ENCODE data around the gene NRP2. TPM values are rescaled to one million over a fixed set of nuclear protein-coding genes. Genes with fewer than 3 reads are reported as not detected.

NRP2 gene
- total RNA-seq, 1 experiment from 2014 or later = 1.2 TPM

DNA sequence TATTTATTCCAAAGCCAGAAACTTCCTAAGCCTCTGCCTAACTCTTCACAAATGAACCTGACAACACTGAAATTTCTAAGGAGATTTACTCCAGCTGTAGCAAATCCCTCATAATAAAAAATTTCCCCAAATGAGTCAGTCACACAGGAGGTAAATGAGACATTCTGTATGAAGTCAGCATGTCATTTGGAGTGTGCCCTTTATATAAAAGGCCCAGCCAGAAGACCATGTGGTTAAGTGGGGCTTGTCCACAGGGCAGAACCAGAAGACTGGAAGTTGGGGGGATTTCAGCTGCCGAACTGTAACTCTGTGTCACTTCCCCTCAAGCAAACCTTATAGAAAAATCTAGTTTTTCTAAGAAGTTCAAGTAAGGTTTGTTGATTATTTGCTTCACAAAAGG lies 30.2 kb downstream of the NRP2 start:
- H3K9me2 ChIP-seq (ENCODE audit: insufficient read depth) = no peaks in the 10 kb centered on the region
- H2AFZ ChIP-seq (ENCODE audit: low read depth, low read length, poor library complexity, severe bottlenecking) = no peak overlapping the region
- no peaks in the 10 kb centered on the region for H3K36me3 ChIP-seq (ENCODE audit: control insufficient read depth in 1 of 2, insufficient read depth in 2 of 2, low read length in 2 of 2)
- no peaks in the 10 kb centered on the region for H3K79me2 ChIP-seq (ENCODE audit: insufficient read depth, low read length)
- H3K9ac ChIP-seq (ENCODE audit: low read length) = no peak overlapping the region
- ChIA-PET POLR2A (no interaction called here), RAD21 (ENCODE audit: low non-redundant PET in 1 of 2, low total read pairs in 2 of 2, uncharacterized antibody in 2 of 2, unreplicated experiment in 2 of 2) (no interaction called here), CTCF (no interaction called here)
- no peak overlapping the region for H3K27ac ChIP-seq (ENCODE audit: low read depth, low read length)
- ATAC-seq = no peak
- no peaks in the 10 kb centered on the region for H3K9me3 ChIP-seq (ENCODE audit: control insufficient read depth in 1 of 2, insufficient read depth in 1 of 2, low read depth in 1 of 2, low read length in 2 of 2)
- H3K4me2 ChIP-seq (ENCODE audit: low read length) = no peak overlapping the region
- TF ChIP-seq TCF7L2 (IDR thresholded peaks at IDR 0.05; ENCODE audit: borderline replicate concordance, extremely low read depth, insufficient read depth, insufficient read length) (no peak), YY1 (IDR thresholded peaks at IDR 0.05; ENCODE audit: extremely low read depth, insufficient replicate concordance, low read depth, low read length) (no peak), ZNF274 (IDR thresholded peaks at IDR 0.05; ENCODE audit: low read depth, low read length) (no peak), CEBPB (IDR thresholded peaks at IDR 0.05; ENCODE audit: low read depth) (no peak), POLR2AphosphoS5 (IDR thresholded peaks at IDR 0.05; ENCODE audit: low read depth, low read length) (no peak), JUND (IDR thresholded peaks at IDR 0.05) (no peak), ELF1 (IDR thresholded peaks at IDR 0.05; ENCODE audit: borderline replicate concordance, low read depth) (no peak)
- TF ChIP-seq, protein P1, sequence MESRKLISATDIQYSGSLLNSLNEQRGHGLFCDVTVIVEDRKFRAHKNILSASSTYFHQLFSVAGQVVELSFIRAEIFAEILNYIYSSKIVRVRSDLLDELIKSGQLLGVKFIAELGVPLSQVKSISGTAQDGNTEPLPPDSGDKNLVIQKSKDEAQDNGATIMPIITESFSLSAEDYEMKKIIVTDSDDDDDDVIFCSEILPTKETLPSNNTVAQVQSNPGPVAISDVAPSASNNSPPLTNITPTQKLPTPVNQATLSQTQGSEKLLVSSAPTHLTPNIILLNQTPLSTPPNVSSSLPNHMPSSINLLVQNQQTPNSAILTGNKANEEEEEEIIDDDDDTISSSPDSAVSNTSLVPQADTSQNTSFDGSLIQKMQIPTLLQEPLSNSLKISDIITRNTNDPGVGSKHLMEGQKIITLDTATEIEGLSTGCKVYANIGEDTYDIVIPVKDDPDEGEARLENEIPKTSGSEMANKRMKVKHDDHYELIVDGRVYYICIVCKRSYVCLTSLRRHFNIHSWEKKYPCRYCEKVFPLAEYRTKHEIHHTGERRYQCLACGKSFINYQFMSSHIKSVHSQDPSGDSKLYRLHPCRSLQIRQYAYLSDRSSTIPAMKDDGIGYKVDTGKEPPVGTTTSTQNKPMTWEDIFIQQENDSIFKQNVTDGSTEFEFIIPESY (IDR thresholded peaks at IDR 0.05; ENCODE audit: extremely low read depth, insufficient replicate concordance, low read length) = no peak
- TF ChIP-seq, protein P2, sequence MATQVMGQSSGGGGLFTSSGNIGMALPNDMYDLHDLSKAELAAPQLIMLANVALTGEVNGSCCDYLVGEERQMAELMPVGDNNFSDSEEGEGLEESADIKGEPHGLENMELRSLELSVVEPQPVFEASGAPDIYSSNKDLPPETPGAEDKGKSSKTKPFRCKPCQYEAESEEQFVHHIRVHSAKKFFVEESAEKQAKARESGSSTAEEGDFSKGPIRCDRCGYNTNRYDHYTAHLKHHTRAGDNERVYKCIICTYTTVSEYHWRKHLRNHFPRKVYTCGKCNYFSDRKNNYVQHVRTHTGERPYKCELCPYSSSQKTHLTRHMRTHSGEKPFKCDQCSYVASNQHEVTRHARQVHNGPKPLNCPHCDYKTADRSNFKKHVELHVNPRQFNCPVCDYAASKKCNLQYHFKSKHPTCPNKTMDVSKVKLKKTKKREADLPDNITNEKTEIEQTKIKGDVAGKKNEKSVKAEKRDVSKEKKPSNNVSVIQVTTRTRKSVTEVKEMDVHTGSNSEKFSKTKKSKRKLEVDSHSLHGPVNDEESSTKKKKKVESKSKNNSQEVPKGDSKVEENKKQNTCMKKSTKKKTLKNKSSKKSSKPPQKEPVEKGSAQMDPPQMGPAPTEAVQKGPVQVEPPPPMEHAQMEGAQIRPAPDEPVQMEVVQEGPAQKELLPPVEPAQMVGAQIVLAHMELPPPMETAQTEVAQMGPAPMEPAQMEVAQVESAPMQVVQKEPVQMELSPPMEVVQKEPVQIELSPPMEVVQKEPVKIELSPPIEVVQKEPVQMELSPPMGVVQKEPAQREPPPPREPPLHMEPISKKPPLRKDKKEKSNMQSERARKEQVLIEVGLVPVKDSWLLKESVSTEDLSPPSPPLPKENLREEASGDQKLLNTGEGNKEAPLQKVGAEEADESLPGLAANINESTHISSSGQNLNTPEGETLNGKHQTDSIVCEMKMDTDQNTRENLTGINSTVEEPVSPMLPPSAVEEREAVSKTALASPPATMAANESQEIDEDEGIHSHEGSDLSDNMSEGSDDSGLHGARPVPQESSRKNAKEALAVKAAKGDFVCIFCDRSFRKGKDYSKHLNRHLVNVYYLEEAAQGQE (IDR thresholded peaks at IDR 0.05; ENCODE audit: low read depth) = no peak
- no peak overlapping the region for H3K4me3 ChIP-seq (replicated peaks in 1 of 2; ENCODE audit: low read depth in 1 of 2, low read length in 2 of 2)
- no peaks in the 10 kb centered on the region for H4K20me1 ChIP-seq (ENCODE audit: insufficient read depth)
- DNase-seq (ENCODE audit: low read depth, low spot score) = no peak
- no TSS peak for BruUV-seq (replicated peaks)
- intact Hi-C loops (cut with micrococcal nuclease) = no loop called here
- H3K4me1 ChIP-seq (ENCODE audit: control insufficient read depth in 1 of 2, insufficient read depth in 2 of 2, low read length in 2 of 2) = peaks cover 0 to 5% of the 10 kb centered on the region in 2 experiments; a peak in 1 of 4 replicates
- H3K27me3 ChIP-seq (ENCODE audit: insufficient read depth, low read length) = peaks cover 7% of the 10 kb centered on the region; the same call in 1 of the 2 replicates

Measured in HCT116 (cell line).